ENCODE results near the gene PKN2. TPM values are rescaled to one million over a fixed set of nuclear protein-coding genes. Genes with fewer than 3 reads are reported as not detected.
"Not testable (repeated sequence)": the region's sequence is repeated elsewhere in the genome, so short reads cannot be mapped to it uniquely, and the experiment has no call there.

Gene PKN2
- total RNA-seq, 2 experiments from 2014 or later = 18.0 to 18.1 TPM

GRCh38 chr1:88876573-88877365, 192.7 kb downstream of the PKN2 start:
- Mint-ChIP-seq H3K4me3 (no peak overlapping the region), H3K27ac (no peak overlapping the region), H3K9me3 (no peaks in the 10 kb centered on the region), H3K4me1 (ENCODE audit: low read depth) (peaks cover 44% of the 10 kb centered on the region), H3K27me3 (no peaks in the 10 kb centered on the region), H3K36me3 (ENCODE audit: low read depth) (peaks cover 6% of the 10 kb centered on the region)
- no peak for ATAC-seq
- ChIA-PET CTCF (interaction anchor here (0.7 to 5.2 kb wide), 40 partner anchors 9 to 1124 kb away, joined by 3 to 93 read pairs (median 4); partner anchors contain the start of gene GTF2B), POLR2A (interaction anchor here (0.6 to 1.2 kb wide), 4 partner anchors 14 to 217 kb away, joined by 3 read pairs; partner anchors contain the start of gene GTF2B)
- TF ChIP-seq CTCF (IDR thresholded peaks at IDR 0.05) = no peak
- DNase-seq = no peak
- intact Hi-C loops (cut with micrococcal nuclease) = loop anchor here (5.0 kb wide), 2 partner anchors 74 to 219 kb away; no protein-coding TSS in a partner anchor

GRCh38 chr1:88877382-88877825, 193.3 kb downstream of the PKN2 start:
- ChIA-PET CTCF (interaction anchor here (0.7 to 5.2 kb wide), 41 partner anchors 10 to 1124 kb away, joined by 3 to 93 read pairs (median 5); partner anchors contain the start of gene GTF2B), POLR2A (interaction anchor here (0.7 to 1.2 kb wide), 3 partner anchors 14 to 193 kb away, joined by 3 read pairs; partner anchors contain the start of gene GTF2B)
- DNase-seq (no peak), ATAC-seq (no peak)
- peak; percentile 85 for TF ChIP-seq CTCF (IDR thresholded peaks at IDR 0.05)
- Mint-ChIP-seq H3K27me3 (no peaks in the 10 kb centered on the region), H3K27ac (no peak overlapping the region), H3K36me3 (ENCODE audit: low read depth) (peaks cover 8% of the 10 kb centered on the region), H3K9me3 (no peaks in the 10 kb centered on the region), H3K4me1 (ENCODE audit: low read depth) (peaks cover 49% of the 10 kb centered on the region), H3K4me3 (no peak overlapping the region)
- intact Hi-C loops (cut with micrococcal nuclease) = loop anchor here (5.0 kb wide), 2 partner anchors 75 to 220 kb away; no protein-coding TSS in a partner anchor

GRCh38 chr1:88877911-88878310, 193.8 kb downstream of the PKN2 start:
- TF ChIP-seq CTCF (IDR thresholded peaks at IDR 0.05) = no peak
- peaks cover 6% of the 10 kb centered on the region for H3K36me3 Mint-ChIP-seq (ENCODE audit: low read depth)
- intact Hi-C loops (cut with micrococcal nuclease) = loop anchor here (5.0 kb wide), 2 partner anchors 76 to 221 kb away; no protein-coding TSS in a partner anchor
- H3K4me1 Mint-ChIP-seq (ENCODE audit: low read depth) = peaks cover 49% of the 10 kb centered on the region
- no peak overlapping the region for H3K4me3 Mint-ChIP-seq
- DNase-seq = no peak
- CTCF ChIA-PET = interaction anchor here (0.8 to 5.2 kb wide), 26 partner anchors 10 to 578 kb away, joined by 3 to 93 read pairs (median 5); partner anchors contain the start of gene GTF2B
- no peak for ATAC-seq
- no peaks in the 10 kb centered on the region for H3K9me3 Mint-ChIP-seq
- no peak overlapping the region for H3K27ac Mint-ChIP-seq
- POLR2A ChIA-PET = interaction anchor here (1.9 kb wide), 1 partner anchor 13 kb away, joined by 10 read pairs; the partner anchor contains the start of gene GTF2B
- H3K27me3 Mint-ChIP-seq = no peaks in the 10 kb centered on the region

GRCh38 chr1:88878731-88879130, 194.7 kb downstream of the PKN2 start:
- CTCF ChIA-PET = interaction anchor here (0.8 to 5.2 kb wide), 20 partner anchors 10 to 578 kb away, joined by 3 to 93 read pairs (median 6); partner anchors contain the start of gene GTF2B
- Mint-ChIP-seq H3K4me3 (no peak overlapping the region), H3K4me1 (ENCODE audit: low read depth) (peaks cover 55% of the 10 kb centered on the region), H3K27ac (peak overlapping the region; percentile 1), H3K9me3 (no peaks in the 10 kb centered on the region), H3K27me3 (no peaks in the 10 kb centered on the region), H3K36me3 (ENCODE audit: low read depth) (peaks cover 8% of the 10 kb centered on the region)
- POLR2A ChIA-PET = interaction anchor here (1.9 kb wide), 1 partner anchor 13 kb away, joined by 10 read pairs; the partner anchor contains the start of gene GTF2B
- intact Hi-C loops (cut with micrococcal nuclease) = loop anchor here (5.0 kb wide), 2 partner anchors 76 to 221 kb away; no protein-coding TSS in a partner anchor
- no peak for DNase-seq
- no peak for ATAC-seq
- TF ChIP-seq CTCF (IDR thresholded peaks at IDR 0.05) = no peak

GRCh38 chr1:88880717-88881116, 196.6 kb downstream of the PKN2 start:
- POLR2A ChIA-PET = interaction anchor here (1.6 kb wide), 1 partner anchor 10 kb away, joined by 8 read pairs; the partner anchor contains the start of gene GTF2B
- Mint-ChIP-seq H3K27ac (peak overlapping the region; percentile 8), H3K4me1 (ENCODE audit: low read depth) (peaks cover 46% of the 10 kb centered on the region), H3K36me3 (ENCODE audit: low read depth) (peaks cover 18% of the 10 kb centered on the region)
- DNase-seq; ATAC-seq; H3K27me3 Mint-ChIP-seq; intact Hi-C loops (cut with micrococcal nuclease); H3K4me3 Mint-ChIP-seq; H3K9me3 Mint-ChIP-seq: not testable (repeated sequence)
- CTCF ChIA-PET = interaction anchor here (1.0 kb wide), 2 partner anchors 81 to 224 kb away, joined by 3 to 4 read pairs; no protein-coding TSS in a partner anchor
